HG02798 (cell line): ENCODE measurements around the gene DHX32.
"Not testable (repeated sequence)": the region's sequence is repeated elsewhere in the genome, so short reads cannot be mapped to it uniquely, and the experiment has no call there.

Experiments
- ATAC-seq: cut with Tn5 transposase; IDR thresholded peaks from one replicate; pipeline ENCODE4 v1.9.1; 2021; ENCODE audit warnings: mild to moderate bottlenecking; ENCODE audit not compliant: unreplicated experiment, poor library complexity

DHX32 gene

DNA sequence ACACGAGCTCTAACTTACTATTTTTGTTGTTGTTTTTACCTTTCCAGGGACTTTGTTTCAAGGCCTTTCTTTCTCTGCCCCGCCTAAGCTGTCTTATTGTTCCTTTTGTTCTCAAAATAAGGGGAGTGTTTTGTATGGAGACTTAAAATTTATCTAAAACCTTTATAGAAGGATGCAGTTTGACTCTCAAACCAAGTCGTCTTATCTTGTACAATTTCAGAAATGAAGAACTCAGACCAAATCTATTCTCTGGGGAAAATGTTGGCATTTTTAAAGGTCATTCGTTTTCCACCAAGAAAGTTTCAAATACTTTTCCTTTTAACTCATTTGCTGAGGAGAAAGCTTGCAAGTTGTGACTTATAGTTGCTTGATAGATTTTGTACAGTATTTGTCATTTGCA is 16.2 kb upstream of the DHX32 start:
- not testable (repeated sequence) for ATAC-seq

DNA sequence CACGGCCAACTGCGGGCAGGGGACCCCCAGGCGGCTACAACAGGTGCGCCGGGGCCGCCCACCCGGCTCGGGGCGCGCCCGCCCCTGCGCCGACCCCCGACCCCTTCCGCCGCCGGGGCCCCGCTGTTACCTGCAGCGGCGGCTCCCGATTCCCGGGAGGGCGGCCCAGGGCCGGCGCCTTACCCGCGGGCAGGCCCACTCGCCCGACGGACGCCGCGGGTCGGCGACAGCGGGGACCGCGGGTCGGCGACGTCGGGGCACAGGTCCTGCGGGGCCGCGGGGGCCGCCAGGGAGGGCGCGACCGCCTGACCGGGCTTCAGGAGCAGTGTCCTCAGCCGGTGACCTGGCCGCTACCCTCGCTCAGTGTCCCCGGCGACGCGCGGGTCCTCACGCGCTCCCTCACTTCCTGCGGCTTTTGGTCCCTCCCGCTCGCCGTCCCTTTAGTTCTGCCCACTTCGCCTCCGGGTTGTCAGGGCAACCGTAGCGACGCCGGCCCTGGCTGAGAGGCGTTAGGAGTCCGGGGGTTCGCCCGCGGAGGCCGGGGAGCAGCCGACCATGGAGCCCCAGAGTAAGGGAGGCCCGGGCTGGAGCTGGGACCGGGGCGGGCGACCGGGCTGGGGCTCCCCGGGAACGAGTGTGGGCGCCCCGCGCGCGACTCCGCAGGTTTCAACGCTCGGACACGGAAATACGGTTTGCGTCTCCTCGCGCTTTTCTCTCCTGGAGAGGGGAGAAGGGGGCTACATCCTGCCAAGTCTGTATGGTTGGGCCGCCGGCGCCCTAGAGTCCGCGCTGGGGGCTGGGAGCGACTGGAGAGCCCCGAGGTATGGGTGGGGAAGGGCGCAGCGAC is 15.2 kb upstream of the DHX32 start, which contains the start of gene FANK1:
Gene FANK1 (plus strand): TSS at position 477 of the 847 bp plus-strand sequence. CDS start 79 bp downstream, at position 556.
- peak; percentile 89 for ATAC-seq

GRCh38 chr10:125895130-125896087 is 14.3 kb upstream of the DHX32 start:
- peak; percentile 57 for ATAC-seq

DNA sequence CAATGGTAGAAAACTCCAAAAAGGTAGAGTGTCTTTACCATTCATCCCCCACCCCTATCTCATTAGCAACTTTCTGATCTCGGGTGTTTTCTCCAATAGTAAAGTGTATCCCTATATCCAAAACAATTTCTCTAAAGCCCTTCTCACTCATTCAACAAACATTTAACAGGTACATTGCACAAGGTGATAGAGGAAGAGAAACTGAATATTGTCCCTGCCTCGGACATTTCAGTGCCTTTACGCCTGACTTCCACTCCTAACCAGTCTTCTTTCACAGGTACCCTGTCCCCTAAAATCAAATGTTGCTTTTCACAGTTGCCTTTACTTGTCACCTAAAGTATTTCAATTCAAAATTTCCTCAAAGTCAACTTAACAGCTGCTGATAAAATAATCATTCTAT is 13.1 kb upstream of the DHX32 start:
- not testable (repeated sequence) for ATAC-seq

GRCh38 chr10:125892402-125892801 is 11.3 kb upstream of the DHX32 start:
- not testable (repeated sequence) for ATAC-seq

DNA sequence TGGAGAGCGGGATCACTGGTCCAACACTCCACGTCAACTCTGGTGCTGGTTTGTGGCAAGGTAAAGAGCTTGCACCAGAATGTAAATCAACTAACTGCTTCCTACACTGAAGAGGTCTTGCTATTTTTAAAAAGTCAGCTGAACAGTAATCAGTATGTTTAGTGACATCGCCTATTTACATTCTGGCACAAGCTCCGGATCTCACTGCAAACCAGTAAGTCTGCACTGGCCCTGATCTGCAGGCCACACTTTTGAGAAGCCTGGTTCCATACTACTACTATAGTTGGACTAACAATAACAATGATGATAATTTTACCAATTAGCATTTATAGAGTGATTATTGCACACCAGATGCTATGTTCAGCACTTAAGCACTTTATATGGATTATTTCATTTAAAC is 8.3 kb upstream of the DHX32 start:
- ATAC-seq = not testable (repeated sequence)

DNA sequence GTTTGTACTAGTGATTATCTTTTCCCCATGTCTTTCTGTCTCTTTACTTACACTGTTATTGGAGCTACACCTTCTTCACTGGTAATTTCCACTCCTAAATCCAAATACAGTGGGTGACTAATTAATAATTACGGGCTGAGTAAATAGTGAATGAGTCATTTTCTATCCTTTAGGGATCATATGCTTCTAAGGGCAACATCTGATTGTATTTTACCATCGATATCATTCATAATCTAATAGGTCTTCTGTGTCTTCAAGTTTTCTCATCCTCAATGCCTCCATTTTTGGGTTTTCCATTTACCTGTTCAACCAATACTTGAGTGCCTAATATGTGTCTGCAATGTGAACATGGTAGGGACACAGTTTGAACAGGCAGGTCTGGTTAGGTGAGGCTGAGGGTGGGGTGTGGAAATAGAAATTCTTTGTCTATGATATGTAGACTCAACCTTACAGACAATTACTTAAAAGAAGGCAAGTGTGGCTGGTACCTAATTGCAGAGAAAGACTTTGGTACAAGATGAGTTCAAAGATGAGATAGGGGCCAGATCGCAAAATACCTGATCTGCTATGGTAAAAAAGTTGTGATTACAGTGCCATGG is 5.9 kb upstream of the DHX32 start:
- no peak for ATAC-seq

DNA sequence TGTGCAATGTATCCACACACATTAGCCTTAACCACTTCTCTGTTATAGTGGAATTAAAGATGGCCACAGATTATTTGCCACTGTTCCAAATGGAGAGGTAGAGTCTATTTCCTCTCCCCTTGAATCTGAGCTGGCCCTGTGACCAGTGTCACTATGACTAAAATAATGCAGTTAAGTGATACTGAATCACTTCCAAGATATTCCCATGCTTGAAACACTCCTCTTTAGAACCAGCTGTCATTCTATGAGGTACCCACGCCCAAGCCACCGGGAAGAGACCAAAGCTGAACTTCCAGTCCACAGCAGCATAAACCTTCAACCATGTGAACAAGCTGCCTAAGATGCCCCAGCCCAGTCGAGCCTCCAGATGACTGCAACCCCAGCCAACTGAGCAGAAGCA is 2.1 kb upstream of the DHX32 start:
- no peak for ATAC-seq

DNA sequence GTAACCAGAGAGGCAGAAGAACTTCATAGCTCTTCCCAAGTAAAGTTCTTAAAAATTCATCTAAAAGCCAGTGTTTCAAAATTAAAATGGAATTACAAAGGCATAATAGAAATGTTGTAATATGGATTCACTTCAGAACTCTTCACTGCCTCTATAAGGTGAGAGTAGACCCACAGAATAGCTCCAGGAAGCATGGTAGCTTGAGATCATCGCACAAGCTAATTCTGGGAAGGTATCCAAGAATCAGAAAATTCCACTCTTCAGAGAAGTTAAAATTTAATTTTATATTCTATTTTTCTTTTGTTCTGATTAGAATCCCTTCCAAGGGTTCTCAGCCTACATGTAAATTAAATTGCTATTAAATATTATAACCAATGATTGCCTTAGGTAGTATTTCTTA is 1.5 kb upstream of the DHX32 start:
- ATAC-seq = no peak

GRCh38 chr10:125880719-125881118 is 373 bp downstream of the DHX32 start:
- no peak for ATAC-seq

GRCh38 chr10:125878957-125879835 is 1.9 kb downstream of the DHX32 start:
- ATAC-seq = no peak

DNA sequence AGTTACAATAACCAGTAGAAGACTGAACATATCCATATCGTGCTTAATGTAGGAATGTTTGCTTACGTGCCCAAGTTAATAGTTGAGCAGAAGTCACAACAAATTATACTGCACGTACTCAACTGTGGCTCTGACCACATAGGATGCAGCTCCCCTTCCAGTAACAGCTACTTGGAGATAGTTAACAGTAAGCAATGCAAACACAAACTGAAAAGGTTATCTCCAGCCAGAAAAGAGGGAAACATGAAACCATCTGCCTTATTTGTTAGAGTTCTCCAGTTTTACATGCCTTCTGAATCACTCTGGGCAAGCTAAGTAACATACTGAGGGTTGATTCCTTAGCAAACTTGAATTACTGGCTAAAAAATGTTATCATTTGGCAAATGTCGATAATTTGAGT is 9.8 kb downstream of the DHX32 start:
- no peak for ATAC-seq

- ATAC-seq = no peak
Measured at GRCh38 chr10:125868372-125868975, 12.6 kb downstream of the DHX32 start.

- ATAC-seq = no peak
Measured at GRCh38 chr10:125866421-125867029, 14.6 kb downstream of the DHX32 start.

DNA sequence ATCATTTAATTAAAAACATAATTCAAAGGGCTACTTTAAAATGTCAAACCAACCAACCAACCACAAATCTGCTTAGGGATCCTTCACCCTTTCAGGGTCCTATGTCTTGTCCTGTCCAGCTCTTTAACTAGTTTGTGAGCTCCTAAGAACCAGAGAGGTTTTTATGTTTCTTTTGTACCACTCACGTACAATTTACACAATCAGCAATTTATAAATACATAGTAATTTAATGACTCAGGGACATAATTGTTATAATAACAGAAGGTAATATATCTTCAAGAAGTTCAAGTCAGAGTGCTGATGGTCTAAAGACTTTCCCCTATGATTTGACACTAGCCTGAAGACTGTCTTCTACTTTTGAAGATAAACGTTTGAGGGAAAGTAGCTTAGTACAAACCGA is 16.0 kb downstream of the DHX32 start:
- ATAC-seq = no peak

DNA sequence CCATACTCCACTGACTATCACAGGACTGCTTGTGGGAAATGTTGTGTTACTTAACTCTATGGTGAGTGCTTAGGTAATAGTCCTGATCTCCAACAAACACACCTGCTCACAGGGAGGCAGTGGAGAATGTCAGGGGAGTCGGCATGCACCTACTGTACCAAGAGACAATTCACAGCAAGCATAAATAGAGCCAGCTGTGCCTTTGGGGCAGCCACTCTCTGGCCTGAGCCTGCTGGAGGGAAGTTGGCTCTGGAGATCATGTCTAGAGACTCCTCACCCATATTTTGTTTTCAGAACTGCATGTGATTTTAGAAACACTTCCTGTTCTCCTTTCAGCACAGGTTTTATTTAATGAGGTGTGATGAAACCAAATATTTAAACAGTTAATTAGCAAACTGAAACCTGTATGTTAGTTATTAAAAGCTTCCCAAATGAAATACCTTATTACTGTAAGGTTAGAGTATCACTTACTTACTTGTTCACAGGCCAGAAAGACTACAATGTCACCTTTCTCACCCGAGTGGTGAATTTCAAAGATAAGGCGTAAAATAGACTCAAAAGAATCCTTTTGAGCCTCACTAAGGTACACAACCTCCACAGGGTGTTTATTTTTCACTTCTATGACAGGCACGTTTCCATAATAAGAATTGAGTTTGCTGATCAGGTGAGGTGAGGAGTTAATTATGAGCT is 21.8 kb downstream of the DHX32 start:
- no peak for ATAC-seq

GRCh38 chr10:125857185-125857760 is 23.8 kb downstream of the DHX32 start:
- ATAC-seq = no peak

GRCh38 chr10:125852487-125852886 is 28.6 kb downstream of the DHX32 start:
- no peak for ATAC-seq
